Measurements from ENCODE around the gene RPL26.
"Not testable (repeated sequence)": the region's sequence is repeated elsewhere in the genome, so short reads cannot be mapped to it uniquely, and the experiment has no call there.

RPL26 gene

GRCh38 chr17:8393470-8394231, 10.7 kb upstream of the RPL26 start:
- DNase-seq = no peak

- DNase-seq = no peak
Measured at GRCh38 chr17:8392674-8393469, 9.9 kb upstream of the RPL26 start.

- no peak for DNase-seq
Measured at GRCh38 chr17:8392274-8392673, 9.3 kb upstream of the RPL26 start.

- peak; percentile 31 for DNase-seq
Measured at GRCh38 chr17:8391711-8392110, 8.7 kb upstream of the RPL26 start.

GRCh38 chr17:8387914-8388651, 5.1 kb upstream of the RPL26 start:
- DNase-seq = no peak

- DNase-seq = no peak
Measured at GRCh38 chr17:8386841-8387240, 3.8 kb upstream of the RPL26 start.

- peak; percentile 97 for DNase-seq
Measured at GRCh38 chr17:8384801-8385378, 1.9 kb upstream of the RPL26 start.

GRCh38 chr17:8382880-8383142, 182 bp downstream of the RPL26 start:
- DNase-seq = no peak

GRCh38 chr17:8382052-8382879, 727 bp downstream of the RPL26 start:
- DNase-seq = no peak

GRCh38 chr17:8380049-8380448, 2.9 kb downstream of the RPL26 start:
- DNase-seq = no peak

GRCh38 chr17:8378117-8378516, 4.9 kb downstream of the RPL26 start:
- DNase-seq = not testable (repeated sequence)

- DNase-seq = no peak
Measured at GRCh38 chr17:8377422-8377821, 5.6 kb downstream of the RPL26 start.

GRCh38 chr17:8376271-8377067, 6.5 kb downstream of the RPL26 start, which contains the start of gene KRABD2:
KRABD2 (minus strand) TSS chr17:8376704.
- peak; percentile 84 for DNase-seq

GRCh38 chr17:8375738-8376259, 7.2 kb downstream of the RPL26 start:
- DNase-seq = no peak

GRCh38 chr17:8373856-8374255, 9.1 kb downstream of the RPL26 start:
- DNase-seq = not testable (repeated sequence)

GRCh38 chr17:8372422-8372821, 10.6 kb downstream of the RPL26 start:
- no peak for DNase-seq

- no peak for DNase-seq
Measured at GRCh38 chr17:8371786-8372185, 11.2 kb downstream of the RPL26 start.

- no peak for DNase-seq
Measured at GRCh38 chr17:8369944-8370343, 13.0 kb downstream of the RPL26 start.

- DNase-seq = no peak
Measured at GRCh38 chr17:8368193-8368592, 14.8 kb downstream of the RPL26 start.

- peak; percentile 82 for DNase-seq
Measured at GRCh38 chr17:8366231-8366630, 16.8 kb downstream of the RPL26 start.

- DNase-seq = peak; percentile 54
Measured at GRCh38 chr17:8365143-8365542, 17.9 kb downstream of the RPL26 start.

Data from fibroblast of skin of right biceps (primary cell).